SJSA1 (cell line): ENCODE results near the gene ANKS1B. TPM values are rescaled to one million over a fixed set of nuclear protein-coding genes. Genes with fewer than 3 reads are reported as not detected.
"Not testable (repeated sequence)": the region's sequence is repeated elsewhere in the genome, so short reads cannot be mapped to it uniquely, and the experiment has no call there.

Source experiments
- DNase-seq, 2 experiments: peaks; one replicate each; pipeline ENCODE4 v3.0.0-alpha.2; 2015 to 2020; ENCODE audit warnings: low spot score in 2 of 2, low read depth in 1 of 2
- H3K27ac ChIP-seq: fragments of 250-450 bp; sonication (Bioruptor Pico); 2 replicates; pipeline ENCODE4 v1.5.1; 2020; ENCODE audit warnings: mild to moderate bottlenecking, moderate library complexity
- H3K27me3 ChIP-seq: fragments of 250-450 bp; sonication (Bioruptor Pico); replicated peaks from 2 replicates; pipeline ENCODE4 v1.5.1; 2020; ENCODE audit warnings: mild to moderate bottlenecking, moderate library complexity
- H3K36me3 ChIP-seq: fragments of 250-450 bp; sonication (Bioruptor Pico); 2 replicates; pipeline ENCODE4 v1.5.1; 2020; ENCODE audit warnings: mild to moderate bottlenecking
- H3K4me1 ChIP-seq: fragments of 250-450 bp; sonication (Bioruptor Pico); replicated peaks from 2 replicates; pipeline ENCODE4 v1.6.1; 2021; ENCODE audit warnings: mild to moderate bottlenecking
- H3K4me3 ChIP-seq: fragments of 250-450 bp; sonication (Bioruptor Pico); 2 replicates; pipeline ENCODE4 v1.5.1; 2020; ENCODE audit warnings: mild to moderate bottlenecking
- H3K9me3 ChIP-seq: fragments of 250-450 bp; sonication (Bioruptor Pico); replicated peaks from 2 replicates; pipeline ENCODE4 v1.5.1; 2020; ENCODE audit warnings: mild to moderate bottlenecking
- total RNA-seq: library from RNA; depleted of rRNA; stranded (reverse); fragments of >200 nt; shearing (Covaris generic); gene quantifications from 2 replicates; pipeline ENCODE4 v1.2.3, GENCODE V29; 2014

ANKS1B gene
- total RNA-seq, 1 experiment from 2014 or later: not detected

GRCh38 chr12:98852181-98852580 lies 1132.6 kb downstream of the ANKS1B start:
- Histone ChIP-seq H3K4me1 (no peaks in the 10 kb centered on the region), H3K36me3 (no peaks in the 10 kb centered on the region)

GRCh38 chr12:98847242-98847641 lies 1137.5 kb downstream of the ANKS1B start:
- no peak for DNase-seq
- Histone ChIP-seq H3K9me3 (no peaks in the 10 kb centered on the region), H3K4me3 (no peak overlapping the region), H3K36me3 (no peaks in the 10 kb centered on the region), H3K27me3 (peaks cover 9% of the 10 kb centered on the region; the same call in 1 of the 2 replicates), H3K27ac (no peak overlapping the region), H3K4me1 (no peaks in the 10 kb centered on the region)

More at GRCh38 chr12:98852181-98852580, 1132.6 kb downstream of the ANKS1B start:
- H3K27me3 ChIP-seq: peaks cover 9% of the 10 kb centered on the region; the same call in 1 of the 2 replicates
- H3K27ac ChIP-seq: no peak overlapping the region
- H3K9me3 ChIP-seq: no peaks in the 10 kb centered on the region
- DNase-seq: no peak
- no peak overlapping the region for H3K4me3 ChIP-seq

GRCh38 chr12:98845957-98846356 lies 1138.8 kb downstream of the ANKS1B start:
- H3K4me1 ChIP-seq: no peaks in the 10 kb centered on the region
- no peak overlapping the region for H3K27ac ChIP-seq
- H3K27me3 ChIP-seq: peaks cover 18% of the 10 kb centered on the region
- H3K9me3 ChIP-seq: no peaks in the 10 kb centered on the region
- no peak for DNase-seq
- H3K36me3 ChIP-seq: no peaks in the 10 kb centered on the region
- no peak overlapping the region for H3K4me3 ChIP-seq

GRCh38 chr12:98840325-98840724 lies 1144.4 kb downstream of the ANKS1B start:
- Histone ChIP-seq H3K4me3 (no peak overlapping the region), H3K27ac (no peak overlapping the region), H3K9me3 (no peaks in the 10 kb centered on the region), H3K4me1 (no peaks in the 10 kb centered on the region), H3K36me3 (no peaks in the 10 kb centered on the region), H3K27me3 (peaks cover 24% of the 10 kb centered on the region)
- no peak for DNase-seq

- H3K4me3 ChIP-seq: no peak overlapping the region
- H3K27me3 ChIP-seq: peaks cover 29% of the 10 kb centered on the region
- H3K9me3 ChIP-seq: no peaks in the 10 kb centered on the region
- H3K27ac ChIP-seq: no peak overlapping the region
- DNase-seq: no peak
- no peaks in the 10 kb centered on the region for H3K36me3 ChIP-seq
- H3K4me1 ChIP-seq: no peaks in the 10 kb centered on the region
Observed at GRCh38 chr12:98838231-98838647, 1146.5 kb downstream of the ANKS1B start.

GRCh38 chr12:98837134-98837752 lies 1147.5 kb downstream of the ANKS1B start:
- H3K27me3 ChIP-seq: peaks cover 29% of the 10 kb centered on the region
- H3K4me3 ChIP-seq, H3K36me3 ChIP-seq, H3K9me3 ChIP-seq, H3K4me1 ChIP-seq, H3K27ac ChIP-seq, DNase-seq: not testable (repeated sequence)

- no peak overlapping the region for H3K4me3 ChIP-seq
- 0 out of 2 replicates have a peak, but pooled peaks cover 3% of the 10 kb centered on the region for H3K4me1 ChIP-seq
- no peaks in the 10 kb centered on the region for H3K36me3 ChIP-seq
- H3K9me3 ChIP-seq: no peaks in the 10 kb centered on the region
- H3K27me3 ChIP-seq: 0 out of 2 replicates have a peak, but pooled peaks cover 8% of the 10 kb centered on the region
- no peak for DNase-seq
- no peak overlapping the region for H3K27ac ChIP-seq
Observed at GRCh38 chr12:98830657-98831056, 1154.1 kb downstream of the ANKS1B start.

GRCh38 chr12:98828802-98829600 lies 1155.7 kb downstream of the ANKS1B start:
- no peak overlapping the region for H3K27ac ChIP-seq
- 0 out of 2 replicates have a peak, but pooled peaks cover 3% of the 10 kb centered on the region for H3K27me3 ChIP-seq
- 0 out of 2 replicates have a peak, but pooled peaks cover 3% of the 10 kb centered on the region for H3K4me1 ChIP-seq
- no peaks in the 10 kb centered on the region for H3K9me3 ChIP-seq
- DNase-seq: no peak
- no peak overlapping the region for H3K4me3 ChIP-seq
- no peaks in the 10 kb centered on the region for H3K36me3 ChIP-seq

GRCh38 chr12:98823012-98823411 lies 1161.7 kb downstream of the ANKS1B start:
- Histone ChIP-seq H3K27ac (no peak overlapping the region), H3K36me3 (no peaks in the 10 kb centered on the region), H3K9me3 (no peaks in the 10 kb centered on the region), H3K4me1 (peaks cover 5% of the 10 kb centered on the region), H3K27me3 (0 out of 2 replicates have a peak, but pooled peaks cover 3% of the 10 kb centered on the region), H3K4me3 (no peak overlapping the region)
- DNase-seq: no peak

- Histone ChIP-seq H3K27me3 (0 out of 2 replicates have a peak, but pooled peaks cover 3% of the 10 kb centered on the region), H3K9me3 (no peaks in the 10 kb centered on the region), H3K36me3 (no peaks in the 10 kb centered on the region), H3K4me3 (no peak overlapping the region), H3K4me1 (peaks cover 5% of the 10 kb centered on the region), H3K27ac (no peak overlapping the region)
- DNase-seq: no peak
Observed at GRCh38 chr12:98821866-98822265, 1162.9 kb downstream of the ANKS1B start.

GRCh38 chr12:98821232-98821631 lies 1163.5 kb downstream of the ANKS1B start:
- Histone ChIP-seq H3K27me3 (no peaks in the 10 kb centered on the region), H3K27ac (no peak overlapping the region), H3K4me3 (no peak overlapping the region), H3K4me1 (peaks cover 5% of the 10 kb centered on the region), H3K9me3 (no peaks in the 10 kb centered on the region), H3K36me3 (no peaks in the 10 kb centered on the region)
- no peak for DNase-seq

GRCh38 chr12:98819821-98820404 lies 1164.8 kb downstream of the ANKS1B start:
- Histone ChIP-seq H3K4me1 (peaks cover 5% of the 10 kb centered on the region), H3K36me3 (no peaks in the 10 kb centered on the region), H3K27me3 (no peaks in the 10 kb centered on the region), H3K4me3 (no peak overlapping the region), H3K9me3 (no peaks in the 10 kb centered on the region), H3K27ac (peak overlapping the region; percentile 17; the same call in 1 of the 2 replicates)
- peak in 1 of 2 experiments; percentile 18 for DNase-seq

GRCh38 chr12:98819071-98819470 lies 1165.7 kb downstream of the ANKS1B start:
- Histone ChIP-seq H3K9me3 (no peaks in the 10 kb centered on the region), H3K36me3 (no peaks in the 10 kb centered on the region), H3K27me3 (no peaks in the 10 kb centered on the region), H3K4me3 (no peak overlapping the region), H3K27ac (no peak overlapping the region), H3K4me1 (peaks cover 7% of the 10 kb centered on the region)
- no peak for DNase-seq

- H3K36me3 ChIP-seq: no peaks in the 10 kb centered on the region
- DNase-seq: no peak
- H3K27ac ChIP-seq: no peak overlapping the region
- H3K4me3 ChIP-seq: no peak overlapping the region
- peaks cover 11% of the 10 kb centered on the region for H3K4me1 ChIP-seq
- H3K9me3 ChIP-seq: no peaks in the 10 kb centered on the region
- H3K27me3 ChIP-seq: no peaks in the 10 kb centered on the region
Observed at GRCh38 chr12:98818239-98818638, 1166.5 kb downstream of the ANKS1B start.
